GM21515 (cell line): Measurements from ENCODE around the gene HOXC12.

Source experiments
- ATAC-seq: cut with Tn5 transposase; IDR thresholded peaks from one replicate; pipeline ENCODE4 v1.9.1; 2021; ENCODE audit not compliant: unreplicated experiment

Gene HOXC12

GRCh38 chr12:54006559-54007220, 52.0 kb downstream of the HOXC12 start:
- no peak for ATAC-seq

DNA sequence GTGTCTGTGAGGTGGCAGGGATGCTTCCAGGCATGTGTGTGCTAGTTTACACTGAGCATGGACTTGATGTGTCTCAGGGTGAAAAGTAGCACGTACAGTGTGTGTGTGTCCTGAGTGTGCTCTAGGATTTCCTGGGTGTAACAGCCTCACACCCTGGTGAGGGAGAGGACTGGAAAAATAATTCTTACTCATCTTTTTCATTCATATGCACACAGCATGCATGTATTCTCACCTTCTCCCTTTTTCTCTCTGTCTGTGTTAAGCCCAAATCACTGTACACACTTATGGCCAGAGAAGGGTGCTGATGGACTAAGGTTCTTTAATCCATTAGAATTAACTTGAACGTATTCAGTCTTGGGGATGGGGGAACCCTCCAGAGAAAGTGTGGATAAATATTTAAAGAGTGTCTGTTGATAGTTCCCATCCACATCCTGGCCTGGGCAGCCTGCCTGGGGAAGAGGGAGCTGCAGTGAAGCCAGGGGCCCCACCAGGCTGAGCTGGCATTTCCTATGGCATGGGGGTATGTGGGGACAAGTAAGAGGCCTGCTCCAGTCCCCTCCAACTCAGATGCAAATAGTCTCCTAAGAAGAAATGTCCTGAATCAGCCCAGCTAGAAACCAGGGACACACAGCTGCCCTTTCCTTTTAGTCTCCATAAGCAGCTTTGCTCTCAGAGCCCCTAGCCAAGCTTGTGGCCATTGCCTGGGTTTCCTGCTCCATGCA, 53.0 kb downstream of the HOXC12 start:
- ATAC-seq: no peak

DNA sequence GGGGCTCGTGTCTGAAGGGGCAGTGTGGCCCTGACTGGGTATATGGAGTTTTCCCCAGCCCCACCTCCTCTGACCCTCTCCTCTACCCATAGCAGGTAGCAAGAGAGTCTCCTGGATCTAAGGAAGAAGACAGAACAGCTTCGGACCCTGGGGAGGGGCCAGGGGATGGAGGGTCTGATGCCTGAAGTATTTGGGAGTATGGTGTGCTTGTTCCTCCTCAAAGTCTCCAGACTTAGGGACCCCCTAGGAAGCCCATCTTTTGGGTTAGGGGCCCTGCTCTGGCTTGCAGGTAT, 53.5 kb downstream of the HOXC12 start:
- no peak for ATAC-seq
